Memory B cell (primary cell): ENCODE measurements around the gene B4GAT1.
"Not testable (repeated sequence)": the region's sequence is repeated elsewhere in the genome, so short reads cannot be mapped to it uniquely, and the experiment has no call there.

Experiments used
- ATAC-seq: fragments of 150-1000 bp; cut with Tn5 transposase; 2 replicates; pipeline ENCODE4 v1.10.0; 2021; ENCODE audit warnings: low read depth, mild to moderate bottlenecking, moderate library complexity
- DNase-seq, 2 donors: peaks; one replicate each; pipeline ENCODE4 v3.0.0; 2022; ENCODE audit warnings: low spot score in 2 of 2
- H3K27ac Mint-ChIP-seq: one replicate; pipeline ENCODE4 v1.8.0; 2022; ENCODE audit warnings: mild to moderate bottlenecking, moderate library complexity, mixed read lengths
- H3K27me3 Mint-ChIP-seq: one replicate; pipeline ENCODE4 v1.8.0; 2022; ENCODE audit warnings: mixed read lengths
- H3K36me3 Mint-ChIP-seq: one replicate; pipeline ENCODE4 v1.8.0; 2022; ENCODE audit warnings: mild to moderate bottlenecking, mixed read lengths
- H3K4me1 Mint-ChIP-seq: one replicate; pipeline ENCODE4 v1.8.0; 2022; ENCODE audit warnings: mixed read lengths
- H3K4me3 Mint-ChIP-seq: one replicate; pipeline ENCODE4 v1.8.0; 2022; ENCODE audit warnings: mild to moderate bottlenecking, moderate library complexity, mixed read lengths
- H3K9me3 Mint-ChIP-seq: one replicate; pipeline ENCODE4 v1.8.0; 2022; ENCODE audit warnings: mixed read lengths

B4GAT1 gene

GRCh38 chr11:66315921-66316811, 31.3 kb downstream of the B4GAT1 start:
- Mint-ChIP-seq H3K4me1 (peaks cover 24% of the 10 kb centered on the region), H3K27ac (peak overlapping the region; percentile 39), H3K4me3 (no peak overlapping the region), H3K27me3 (no peaks in the 10 kb centered on the region), H3K36me3 (no peaks in the 10 kb centered on the region), H3K9me3 (no peaks in the 10 kb centered on the region)
- no peak for DNase-seq
- ATAC-seq = no peak

GRCh38 chr11:66315498-66315885, 31.9 kb downstream of the B4GAT1 start:
- H3K4me1 Mint-ChIP-seq = peaks cover 24% of the 10 kb centered on the region
- H3K36me3 Mint-ChIP-seq = no peaks in the 10 kb centered on the region

GRCh38 chr11:66314561-66315497, 32.6 kb downstream of the B4GAT1 start:
- H3K4me1 Mint-ChIP-seq = peaks cover 24% of the 10 kb centered on the region
- no peaks in the 10 kb centered on the region for H3K27me3 Mint-ChIP-seq
- peak overlapping the region; percentile 8 for H3K4me3 Mint-ChIP-seq
- H3K27ac Mint-ChIP-seq = peak overlapping the region; percentile 39
- no peaks in the 10 kb centered on the region for H3K36me3 Mint-ChIP-seq
- ATAC-seq (no peak), DNase-seq (no peak)
- H3K9me3 Mint-ChIP-seq = no peaks in the 10 kb centered on the region

More at GRCh38 chr11:66315498-66315885, 31.9 kb downstream of the B4GAT1 start:
- Mint-ChIP-seq H3K4me3 (no peak overlapping the region), H3K27me3 (no peaks in the 10 kb centered on the region), H3K9me3 (no peaks in the 10 kb centered on the region), H3K27ac (peak overlapping the region; percentile 39)
- ATAC-seq (no peak), DNase-seq (no peak)

- ATAC-seq = no peak
- Mint-ChIP-seq H3K4me3 (peak overlapping the region; percentile 66), H3K4me1 (peaks cover 22% of the 10 kb centered on the region), H3K27ac (no peak overlapping the region), H3K27me3 (no peaks in the 10 kb centered on the region), H3K36me3 (no peaks in the 10 kb centered on the region), H3K9me3 (no peaks in the 10 kb centered on the region)
- DNase-seq = no peak
These were observed 33.3 kb downstream of the B4GAT1 start for GRCh38 chr11:66314186-66314501.

- DNase-seq = no peak
- no peak for ATAC-seq
- Mint-ChIP-seq H3K27me3 (no peaks in the 10 kb centered on the region), H3K9me3 (no peaks in the 10 kb centered on the region), H3K4me3 (peak overlapping the region; percentile 90), H3K4me1 (peaks cover 16% of the 10 kb centered on the region), H3K27ac (peak overlapping the region; percentile 24), H3K36me3 (no peaks in the 10 kb centered on the region)
These were observed 33.9 kb downstream of the B4GAT1 start for GRCh38 chr11:66313321-66314185.

- Mint-ChIP-seq H3K4me1 (peaks cover 9% of the 10 kb centered on the region), H3K36me3 (no peaks in the 10 kb centered on the region), H3K27me3 (no peaks in the 10 kb centered on the region), H3K27ac (peak overlapping the region; percentile 77), H3K9me3 (no peaks in the 10 kb centered on the region), H3K4me3 (peak overlapping the region; percentile 90)
- ATAC-seq (peak; percentile 61), DNase-seq (peak; percentile 96 to 98)
These were observed 34.7 kb downstream of the B4GAT1 start for GRCh38 chr11:66312549-66313320.

- Mint-ChIP-seq H3K27ac (peak overlapping the region; percentile 77), H3K4me3 (peak overlapping the region; percentile 90), H3K4me1 (peaks cover 6% of the 10 kb centered on the region), H3K36me3 (no peaks in the 10 kb centered on the region), H3K27me3 (peaks cover 3% of the 10 kb centered on the region), H3K9me3 (no peaks in the 10 kb centered on the region)
- peak; percentile 73 for ATAC-seq
- DNase-seq = peak; percentile 97 to 98
These were observed 35.4 kb downstream of the B4GAT1 start for GRCh38 chr11:66311965-66312548.

- DNase-seq = no peak
- peaks cover 6% of the 10 kb centered on the region for H3K4me1 Mint-ChIP-seq
These were observed 35.9 kb downstream of the B4GAT1 start for GRCh38 chr11:66311470-66311964.

GRCh38 chr11:66310803-66311440, 36.5 kb downstream of the B4GAT1 start:
- DNase-seq, H3K27me3 Mint-ChIP-seq, H3K27ac Mint-ChIP-seq, H3K4me3 Mint-ChIP-seq, H3K9me3 Mint-ChIP-seq, H3K36me3 Mint-ChIP-seq, ATAC-seq, H3K4me1 Mint-ChIP-seq: not testable (repeated sequence)

More at GRCh38 chr11:66311470-66311964, 35.9 kb downstream of the B4GAT1 start:
- Mint-ChIP-seq H3K27ac (peak overlapping the region; percentile 77), H3K9me3 (no peaks in the 10 kb centered on the region), H3K36me3 (no peaks in the 10 kb centered on the region), H3K4me3 (peak overlapping the region; percentile 90), H3K27me3 (peaks cover 3% of the 10 kb centered on the region)
- ATAC-seq = peak; percentile 37

GRCh38 chr11:66310324-66310723, 37.1 kb downstream of the B4GAT1 start:
- Mint-ChIP-seq H3K4me1 (peaks cover 6% of the 10 kb centered on the region), H3K27me3 (peaks cover 3% of the 10 kb centered on the region), H3K36me3 (no peaks in the 10 kb centered on the region), H3K4me3 (no peak overlapping the region), H3K27ac (no peak overlapping the region), H3K9me3 (no peaks in the 10 kb centered on the region)
- ATAC-seq (no peak), DNase-seq (no peak)

- H3K4me3 Mint-ChIP-seq = no peak overlapping the region
- H3K27me3 Mint-ChIP-seq = peaks cover 7% of the 10 kb centered on the region
- H3K36me3 Mint-ChIP-seq = no peaks in the 10 kb centered on the region
- DNase-seq (no peak), ATAC-seq (no peak)
- peaks cover 6% of the 10 kb centered on the region for H3K4me1 Mint-ChIP-seq
- H3K9me3 Mint-ChIP-seq = no peaks in the 10 kb centered on the region
- H3K27ac Mint-ChIP-seq = no peak overlapping the region
These were observed 38.0 kb downstream of the B4GAT1 start for GRCh38 chr11:66309475-66309874.

GRCh38 chr11:66302656-66303055, 44.8 kb downstream of the B4GAT1 start:
- Mint-ChIP-seq H3K4me1 (no peaks in the 10 kb centered on the region), H3K27ac (no peak overlapping the region), H3K9me3 (no peaks in the 10 kb centered on the region), H3K27me3 (peaks cover 7% of the 10 kb centered on the region), H3K36me3 (no peaks in the 10 kb centered on the region), H3K4me3 (no peak overlapping the region)
- no peak for DNase-seq
- no peak for ATAC-seq
